ENCODE results near the gene PSMB7. TPM values are rescaled to one million over a fixed set of nuclear protein-coding genes. Genes with fewer than 3 reads are reported as not detected.
A peak's percentile ranks its signal among the peaks of the same experiment; 100 is the strongest.

PSMB7 gene
- total and polyA plus RNA-seq, 2 of the 13 experiments (the other 11 are each of a cell fraction or from before 2014, with no cell fraction given), result 259 to 291 TPM

- TF ChIP-seq UBTF (CRISPR knock-in tag; IDR thresholded peaks at IDR 0.05), result no peak
- peak; percentile 85 for TF ChIP-seq CEBPG (CRISPR knock-in tag; IDR thresholded peaks at IDR 0.05)
- TF ChIP-seq ELF1 (CRISPR knock-in tag; IDR thresholded peaks at IDR 0.05), result no peak
- peak; percentile 66; the same call in 1 of the 2 replicates for TF ChIP-seq KLF12 (CRISPR knock-in tag; IDR thresholded peaks at IDR 0.05; ENCODE audit: borderline replicate concordance)
- TF ChIP-seq KMT2A (CRISPR knock-in tag; IDR thresholded peaks at IDR 0.05), result peak; percentile 79; the same call in 1 of the 2 replicates
- no peak for TF ChIP-seq HNRNPLL (IDR thresholded peaks at IDR 0.05; ENCODE audit: low read depth, low read length, poor library complexity, severe bottlenecking)
- peak; percentile 76 for TF ChIP-seq CEBPB (IDR thresholded peaks at IDR 0.05; ENCODE audit: borderline replicate concordance, low read depth, low read length)
- no peak for TF ChIP-seq SRY (CRISPR knock-in tag; IDR thresholded peaks at IDR 0.05)
- no peak for TF ChIP-seq FOXM1 (CRISPR knock-in tag; IDR thresholded peaks at IDR 0.05)
- TF ChIP-seq ZNF687 (CRISPR knock-in tag; IDR thresholded peaks at IDR 0.05), result no peak
- no peak for TF ChIP-seq ZNF747 (CRISPR knock-in tag; IDR thresholded peaks at IDR 0.05; ENCODE audit: borderline replicate concordance)
- no peak for TF ChIP-seq CERS6 (CRISPR knock-in tag; IDR thresholded peaks at IDR 0.05)
- peak; percentile 100 for TF ChIP-seq NR2F1 (CRISPR knock-in tag; IDR thresholded peaks at IDR 0.05)
- peak; percentile 96 for TF ChIP-seq MED1 (CRISPR knock-in tag; IDR thresholded peaks at IDR 0.05)
- TF ChIP-seq NRL (CRISPR knock-in tag; IDR thresholded peaks at IDR 0.05; ENCODE audit: borderline replicate concordance), result no peak
- TF ChIP-seq RARA (CRISPR knock-in tag; IDR thresholded peaks at IDR 0.05), result peak; percentile 93
- TF ChIP-seq ZBTB46 (CRISPR knock-in tag; IDR thresholded peaks at IDR 0.05; ENCODE audit: borderline replicate concordance), result no peak
- peak; percentile 87 for TF ChIP-seq ZEB1 (IDR thresholded peaks at IDR 0.05; ENCODE audit: insufficient replicate concordance, low read depth)
- TF ChIP-seq ZNF513 (CRISPR knock-in tag; conservative IDR thresholded peaks at IDR 0.05), result no peak
- TF ChIP-seq FOXO1 (CRISPR knock-in tag; IDR thresholded peaks at IDR 0.05), result peak; percentile 99
- TF ChIP-seq TBP (CRISPR knock-in tag; IDR thresholded peaks at IDR 0.05), result no peak
Measured at GRCh38 chr9:124386201-124386600, 29.0 kb downstream of the PSMB7 start (continued).
